Ovary (tissue), 9 donors: Measurements from ENCODE around the gene RASSF8. TPM values are rescaled to one million over a fixed set of nuclear protein-coding genes. Genes with fewer than 3 reads are reported as not detected.
A peak's percentile ranks its signal among the peaks of the same experiment; 100 is the strongest.

ENCODE experiments used
- DNase-seq, 5 donors: peaks; one replicate each; pipeline ENCODE4 v3.0.0-alpha.2; 2019 to 2020
- H3K27ac ChIP-seq, 2 donors: fragments of 200-600 bp; one replicate each; pipeline versions ENCODE4 v1.5.1 to v1.8.0; 2019 to 2022
- H3K27me3 ChIP-seq: fragments of 200-600 bp; one replicate; pipeline ENCODE4 v1.8.0; 2022
- H3K36me3 ChIP-seq: fragments of 200-600 bp; sonication (generic); one replicate; pipeline ENCODE4 v1.5.1; 2019
- H3K4me1 ChIP-seq: one replicate; pipeline ENCODE4 v1.8.1; 2013; ENCODE audit warnings: mild to moderate bottlenecking, moderate library complexity; ENCODE audit not compliant: insufficient read depth
- H3K4me3 ChIP-seq: fragments of 200-600 bp; sonication (generic); one replicate; pipeline ENCODE4 v1.5.1; 2017
- H3K9me3 ChIP-seq, 2 donors: fragments of 200-600 bp in 1 of 2; sonication (generic) in 1 of 2; one replicate each; pipeline versions ENCODE4 v1.5.1 to v1.8.1; 2013 to 2019; ENCODE audit warnings: mild to moderate bottlenecking in 1 of 2, moderate library complexity in 1 of 2
- EP300 ChIP-seq: sonication (generic); formaldehyde crosslinking; IDR thresholded peaks from one replicate; pipeline ENCODE4 v1.6.1; 2017; ENCODE audit warnings: antibody characterized with exemption
- POLR2A ChIP-seq: fragments of 450-650 bp; IDR thresholded peaks from one replicate; pipeline ENCODE4 v1.6.1; 2017; ENCODE audit warnings: antibody characterized with exemption, mild to moderate bottlenecking, moderate library complexity
- WGBS, 3 donors: extraction: QIAGEN DNeasy Blood & Tissue Kit in 1 of 3; methylation state at CpG; one replicate each; pipeline versions ENCODE4 v1.1.5 to v1.1.7; 2013 to 2017; 5-methylcytosine and 5-hydroxymethylcytosine counted together
- intact Hi-C, 4 donors: fragments of 100-400 bp; cut with DNase I; formaldehyde crosslinking; loops; one replicate each; pipeline versions ENCODE4 v1.11.0 to v1.15.1; 2022 to 2023
- polyA plus RNA-seq, 2 donors: library from polyadenylated mRNA; stranded (reverse); fragments of 200-250 nt in 1 of 2; fragments of 350-450 nt in 1 of 2; fragmentation: Illumina TruSeq in 1 of 2; extraction: RNeasy Lipid Tissue Mini Kit (QIAGEN cat#74804) in 1 of 2; gene quantifications; one replicate each; pipeline ENCODE4 v1.2.3, GENCODE V29; 2013 to 2014
- total RNA-seq, 7 donors: library from RNA; depleted of rRNA in 2 of 7; stranded (reverse); fragments of >200 nt in 2 of 7; fragmentation: NEBNext Ultra II Directional in 3 of 7; extraction: Animal tissue kit (Norgen Biotek cat#: 25700) in 3 of 7; gene quantifications; one replicate each; pipeline versions ENCODE4 v1.1.0 to v1.2.4, GENCODE V29; 2016 to 2023
- TF ChIP-seq, protein P1 (sequence below), 3 donors: fragments of 450-650 bp in 2 of 3; fragments of 200-600 bp in 1 of 3; IDR thresholded peaks; one replicate each; pipeline versions ENCODE4 v1.5.1 to v1.8.0; 2016 to 2022; ENCODE audit warnings: antibody characterized with exemption in 3 of 3, mild to moderate bottlenecking in 1 of 3
- donor health status: DM: no; HTN: no; CAD: no; lungs with moderate emphysema.
- donor health status: DM: no; HTN: no; CAD: no.
- donor health status: Bipolar disorder and iron deficiency.
- donor health status: DM: yes; HTN: yes; CAD: no.
- donor health status: DM: no; HTN: no; CAD: no.
- donor health status: DM: yes; HTN: yes; CAD: no.

RASSF8 gene
- total and polyA plus RNA-seq, 9 donors: 16.5 to 134 (median 82.5) TPM

DNA sequence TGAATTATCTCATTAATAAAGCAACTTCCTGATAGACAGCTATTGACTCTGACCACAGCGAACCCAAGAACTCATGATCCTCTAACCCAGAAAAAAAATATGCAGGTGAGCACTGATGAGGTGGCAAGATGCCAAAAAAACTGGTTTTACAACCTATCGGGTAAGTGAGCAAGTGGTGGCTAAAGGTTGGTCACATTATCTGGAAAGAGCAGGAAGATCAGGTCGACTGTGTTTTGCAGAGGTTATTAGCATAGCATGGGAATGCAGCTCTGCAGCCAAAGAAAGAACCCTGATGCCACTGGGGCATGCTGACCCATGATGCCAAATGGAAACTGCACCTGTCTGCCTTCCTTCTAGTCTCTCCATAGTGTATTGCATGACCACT, 142.9 kb downstream of the RASSF8 start:
- Histone ChIP-seq H3K4me1 (no peaks in the 10 kb centered on the region), H3K9me3 (no peaks in the 10 kb centered on the region), H3K36me3 (no peaks in the 10 kb centered on the region), H3K27ac (no peak overlapping the region), H3K27me3 (no peaks in the 10 kb centered on the region), H3K4me3 (no peak overlapping the region)
- 55 to 77% (median 59%) methylated on average over 3 of the region's 3 CpGs for WGBS, 3 donors
- intact Hi-C loops: no loop called here
- no peak for DNase-seq
- no peak for TF ChIP-seq EP300
- TF ChIP-seq, protein P1, sequence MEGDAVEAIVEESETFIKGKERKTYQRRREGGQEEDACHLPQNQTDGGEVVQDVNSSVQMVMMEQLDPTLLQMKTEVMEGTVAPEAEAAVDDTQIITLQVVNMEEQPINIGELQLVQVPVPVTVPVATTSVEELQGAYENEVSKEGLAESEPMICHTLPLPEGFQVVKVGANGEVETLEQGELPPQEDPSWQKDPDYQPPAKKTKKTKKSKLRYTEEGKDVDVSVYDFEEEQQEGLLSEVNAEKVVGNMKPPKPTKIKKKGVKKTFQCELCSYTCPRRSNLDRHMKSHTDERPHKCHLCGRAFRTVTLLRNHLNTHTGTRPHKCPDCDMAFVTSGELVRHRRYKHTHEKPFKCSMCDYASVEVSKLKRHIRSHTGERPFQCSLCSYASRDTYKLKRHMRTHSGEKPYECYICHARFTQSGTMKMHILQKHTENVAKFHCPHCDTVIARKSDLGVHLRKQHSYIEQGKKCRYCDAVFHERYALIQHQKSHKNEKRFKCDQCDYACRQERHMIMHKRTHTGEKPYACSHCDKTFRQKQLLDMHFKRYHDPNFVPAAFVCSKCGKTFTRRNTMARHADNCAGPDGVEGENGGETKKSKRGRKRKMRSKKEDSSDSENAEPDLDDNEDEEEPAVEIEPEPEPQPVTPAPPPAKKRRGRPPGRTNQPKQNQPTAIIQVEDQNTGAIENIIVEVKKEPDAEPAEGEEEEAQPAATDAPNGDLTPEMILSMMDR (IDR thresholded peaks at IDR 0.05): no peak
- no peak for TF ChIP-seq POLR2A

DNA sequence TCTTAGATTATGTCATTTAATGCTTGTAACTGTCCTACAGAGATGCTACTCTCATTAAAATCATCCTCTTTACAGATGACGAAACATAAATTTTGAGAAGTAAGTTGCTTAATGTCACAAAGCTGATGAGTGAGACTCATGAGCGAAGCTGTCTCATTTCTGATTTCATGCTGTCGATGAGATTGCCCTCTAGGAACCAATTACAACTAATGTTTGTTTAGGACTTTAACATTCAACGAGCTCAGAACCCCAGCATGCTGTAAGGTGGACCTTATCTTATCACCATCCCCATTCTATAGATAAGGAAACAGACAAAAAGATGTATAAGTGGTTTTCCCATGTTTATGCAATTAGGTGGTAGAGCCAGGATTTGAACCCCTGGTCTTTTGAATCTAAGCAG, 143.3 kb downstream of the RASSF8 start:
- Histone ChIP-seq H3K36me3 (no peaks in the 10 kb centered on the region), H3K27ac (no peak overlapping the region), H3K27me3 (no peaks in the 10 kb centered on the region), H3K9me3 (no peaks in the 10 kb centered on the region), H3K4me3 (no peak overlapping the region), H3K4me1 (no peaks in the 10 kb centered on the region)
- no peak for DNase-seq
- intact Hi-C loops: no loop called here
- WGBS, 3 donors: 77 to 81% (median 77%) methylated on average over 4 of the region's 4 CpGs
- TF ChIP-seq EP300 (no peak), POLR2A (no peak)
- TF ChIP-seq, protein P1 (IDR thresholded peaks at IDR 0.05): no peak

DNA sequence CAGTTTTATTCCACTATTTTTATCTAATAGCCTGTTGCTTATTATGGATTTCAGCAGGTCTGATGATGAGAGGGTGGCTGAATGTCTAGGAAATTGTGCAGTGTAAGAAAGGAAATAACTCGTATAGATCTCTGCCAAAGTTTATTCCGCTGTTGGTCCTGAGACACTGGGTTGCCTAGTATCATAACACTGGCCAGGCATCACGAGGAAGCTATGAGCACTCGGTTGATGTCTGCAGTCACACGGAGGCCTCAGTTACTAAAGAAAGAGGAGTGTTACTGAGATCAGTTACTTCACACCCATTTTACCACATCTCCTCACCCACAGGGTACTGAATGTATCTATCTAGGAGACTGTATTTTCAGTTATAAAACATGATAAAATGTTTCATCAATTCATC, 144.5 kb downstream of the RASSF8 start:
- H3K4me1 ChIP-seq: no peaks in the 10 kb centered on the region
- no peak overlapping the region for H3K27ac ChIP-seq
- H3K9me3 ChIP-seq: no peaks in the 10 kb centered on the region
- TF ChIP-seq EP300: no peak
- TF ChIP-seq POLR2A: no peak
- no peaks in the 10 kb centered on the region for H3K27me3 ChIP-seq
- no peaks in the 10 kb centered on the region for H3K36me3 ChIP-seq
- 81 to 83% (median 83%) methylated on average over 5 of the region's 5 CpGs for WGBS, 3 donors
- no peak for DNase-seq
- intact Hi-C loops: no loop called here
- no peak overlapping the region for H3K4me3 ChIP-seq

DNA sequence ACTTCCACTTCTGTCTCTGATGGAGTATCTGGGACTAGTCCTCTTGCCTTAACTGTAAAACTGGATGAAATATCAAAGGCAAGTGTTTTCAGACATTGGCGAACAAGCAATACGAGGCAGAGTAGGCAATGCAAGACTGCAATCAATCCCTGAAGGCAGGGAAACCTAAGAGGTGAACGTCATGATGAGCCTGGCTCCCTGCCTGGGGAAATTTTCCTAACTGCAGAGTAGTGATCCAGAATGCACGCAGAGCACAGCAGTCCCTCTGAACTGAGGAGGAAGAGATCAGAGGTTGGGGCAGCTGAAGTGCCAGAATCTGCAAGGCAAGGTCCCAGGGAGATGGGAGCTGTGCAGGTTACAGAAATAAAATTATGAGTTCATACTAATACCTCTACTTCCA, 147.9 kb downstream of the RASSF8 start:
- Histone ChIP-seq H3K9me3 (no peaks in the 10 kb centered on the region), H3K27ac (no peak overlapping the region), H3K4me1 (no peaks in the 10 kb centered on the region), H3K27me3 (no peaks in the 10 kb centered on the region), H3K4me3 (no peak overlapping the region), H3K36me3 (no peaks in the 10 kb centered on the region)
- intact Hi-C loops: no loop called here
- WGBS, 3 donors: 67 to 73% (median 70%) methylated on average over 4 of the region's 4 CpGs
- TF ChIP-seq EP300: no peak
- no peak for DNase-seq

DNA sequence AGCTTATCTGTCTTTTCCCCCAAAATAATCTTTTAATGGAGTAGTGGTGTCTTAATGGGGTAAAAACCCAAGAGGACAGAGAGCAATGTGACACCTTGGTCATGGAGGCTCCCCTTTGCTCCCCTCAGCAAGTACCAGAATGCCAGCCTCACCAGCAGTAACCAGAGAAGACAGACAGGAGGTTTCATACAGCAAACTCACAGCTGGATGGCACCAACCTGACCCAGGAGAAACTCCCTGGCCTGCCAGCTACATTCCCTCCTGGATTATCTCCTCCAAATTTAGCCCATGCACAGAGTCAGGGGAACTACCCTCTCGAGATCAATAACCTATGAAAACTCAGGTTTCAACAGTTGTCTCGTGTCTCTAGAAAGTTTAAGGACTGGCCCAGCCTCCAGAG, 150.4 kb downstream of the RASSF8 start:
- Histone ChIP-seq H3K4me1 (no peaks in the 10 kb centered on the region), H3K27me3 (no peaks in the 10 kb centered on the region), H3K4me3 (no peak overlapping the region), H3K27ac (peak overlapping the region in 1 of 2 donors; percentile 59), H3K36me3 (no peaks in the 10 kb centered on the region), H3K9me3 (no peaks in the 10 kb centered on the region)
- 79 to 83% (median 80%) methylated on average over 2 of the region's 2 CpGs for WGBS, 3 donors
- intact Hi-C loops: no loop called here
- TF ChIP-seq, protein P1 (IDR thresholded peaks at IDR 0.05): no peak
- TF ChIP-seq POLR2A (no peak), EP300 (no peak)
- DNase-seq: no peak
